Cardiac muscle cell (in vitro differentiated cells and primary cell): ENCODE results near the gene NIN. TPM values are rescaled to one million over a fixed set of nuclear protein-coding genes. Genes with fewer than 3 reads are reported as not detected.

Experiments
- DNase-seq, 2 donors: peaks; one replicate each; pipeline versions ENCODE4 v3.0.0 to v3.0.0-alpha.2; 2010 to 2017; ENCODE audit warnings: low read depth in 1 of 2, low spot score in 1 of 2
- H3K27ac ChIP-seq: fragments of 200-600 bp; sonication (generic); 2 replicates; pipeline ENCODE4 v1.5.1; 2016
- H3K27me3 ChIP-seq: fragments of 200-600 bp; sonication (generic); 2 replicates; pipeline ENCODE4 v1.6.0; 2016; ENCODE audit warnings: control low read depth
- H3K36me3 ChIP-seq: fragments of 200-600 bp; sonication (generic); 2 replicates; pipeline ENCODE4 v1.5.1; 2016; ENCODE audit warnings: control low read depth
- H3K4me1 ChIP-seq: fragments of 200-600 bp; sonication (generic); 2 replicates; pipeline ENCODE4 v1.8.1; 2017; ENCODE audit warnings: low read depth, mild to moderate bottlenecking, mixed run types
- H3K4me3 ChIP-seq: fragments of 200-600 bp; sonication (generic); 2 replicates; pipeline ENCODE4 v1.5.1; 2016; ENCODE audit warnings: mild to moderate bottlenecking
- H3K9me3 ChIP-seq: fragments of 200-600 bp; sonication (generic); 2 replicates; pipeline ENCODE4 v1.5.1; 2017; ENCODE audit warnings: low read depth, mild to moderate bottlenecking, control low read depth
- polyA plus RNA-seq: library from polyadenylated mRNA; unstranded; fragments of >200 nt; fragmentation: Nextera tagmentation; extraction: Ambion mirVana; gene quantifications from 2 replicates; pipeline ENCODE4 v1.2.1, GENCODE V29; 2016
- total RNA-seq: library from RNA; depleted of rRNA; stranded (reverse); fragments of >200 nt; gene quantifications from 2 replicates; pipeline ENCODE4 v1.2.3, GENCODE V29; 2016
- TF ChIP-seq, protein P1 (sequence below): IDR thresholded peaks from 2 replicates; pipeline ENCODE4 v1.5.1; 2012; ENCODE audit warnings: low read depth, mild to moderate bottlenecking, low read length

The NIN gene
- total and polyA plus RNA-seq, 2 experiments from 2014 or later = 12.1 to 35.5 TPM

DNA sequence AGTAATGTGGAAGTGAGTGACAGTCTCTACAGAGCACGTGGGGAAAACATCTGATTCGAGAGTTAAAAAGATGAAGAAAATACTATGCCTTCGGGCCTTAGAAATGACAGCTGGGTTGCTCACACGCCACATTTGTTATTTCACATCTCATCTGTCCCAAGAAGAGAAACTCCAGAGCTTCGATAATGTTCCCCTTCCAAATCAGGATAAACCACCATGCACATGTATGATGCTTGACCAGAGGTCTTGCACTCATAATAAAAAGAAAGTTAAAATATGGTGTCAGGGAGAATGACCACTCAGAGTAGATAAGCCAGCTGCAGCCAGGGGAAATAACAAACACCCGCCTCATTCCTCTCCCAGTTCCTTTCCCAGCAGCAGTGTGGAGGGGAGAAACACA, 34.6 kb downstream of the NIN start:
- H3K36me3 ChIP-seq = no peaks in the 10 kb centered on the region
- no peaks in the 10 kb centered on the region for H3K9me3 ChIP-seq
- H3K4me1 ChIP-seq = peaks cover 21% of the 10 kb centered on the region
- H3K4me3 ChIP-seq = no peak overlapping the region
- TF ChIP-seq, protein P1, sequence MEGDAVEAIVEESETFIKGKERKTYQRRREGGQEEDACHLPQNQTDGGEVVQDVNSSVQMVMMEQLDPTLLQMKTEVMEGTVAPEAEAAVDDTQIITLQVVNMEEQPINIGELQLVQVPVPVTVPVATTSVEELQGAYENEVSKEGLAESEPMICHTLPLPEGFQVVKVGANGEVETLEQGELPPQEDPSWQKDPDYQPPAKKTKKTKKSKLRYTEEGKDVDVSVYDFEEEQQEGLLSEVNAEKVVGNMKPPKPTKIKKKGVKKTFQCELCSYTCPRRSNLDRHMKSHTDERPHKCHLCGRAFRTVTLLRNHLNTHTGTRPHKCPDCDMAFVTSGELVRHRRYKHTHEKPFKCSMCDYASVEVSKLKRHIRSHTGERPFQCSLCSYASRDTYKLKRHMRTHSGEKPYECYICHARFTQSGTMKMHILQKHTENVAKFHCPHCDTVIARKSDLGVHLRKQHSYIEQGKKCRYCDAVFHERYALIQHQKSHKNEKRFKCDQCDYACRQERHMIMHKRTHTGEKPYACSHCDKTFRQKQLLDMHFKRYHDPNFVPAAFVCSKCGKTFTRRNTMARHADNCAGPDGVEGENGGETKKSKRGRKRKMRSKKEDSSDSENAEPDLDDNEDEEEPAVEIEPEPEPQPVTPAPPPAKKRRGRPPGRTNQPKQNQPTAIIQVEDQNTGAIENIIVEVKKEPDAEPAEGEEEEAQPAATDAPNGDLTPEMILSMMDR = no peak
- no peak overlapping the region for H3K27ac ChIP-seq
- no peaks in the 10 kb centered on the region for H3K27me3 ChIP-seq
- DNase-seq = no peak

DNA sequence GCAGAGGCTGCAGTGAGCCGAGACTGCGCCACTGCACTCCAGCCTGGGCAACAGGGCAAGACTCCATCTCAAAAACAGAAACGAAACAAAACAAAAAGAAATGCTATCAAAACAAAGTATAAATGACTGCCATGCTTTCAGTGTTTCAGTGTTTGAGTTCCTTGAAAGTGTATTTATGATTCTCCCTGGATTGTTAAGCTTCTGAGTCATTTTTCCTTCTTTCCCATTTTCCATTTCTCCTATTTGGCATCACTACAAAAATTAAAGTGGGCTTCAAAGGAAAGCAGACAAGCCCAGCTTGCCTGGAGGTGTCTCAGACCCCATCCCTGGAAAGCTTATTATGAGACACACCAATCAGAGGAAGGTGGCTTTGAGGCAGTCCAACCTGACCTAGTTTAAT, 35.1 kb downstream of the NIN start:
- TF ChIP-seq, protein P1 = no peak
- no peaks in the 10 kb centered on the region for H3K36me3 ChIP-seq
- no peak overlapping the region for H3K4me3 ChIP-seq
- H3K27me3 ChIP-seq = no peaks in the 10 kb centered on the region
- DNase-seq = no peak
- H3K9me3 ChIP-seq = no peaks in the 10 kb centered on the region
- no peak overlapping the region for H3K27ac ChIP-seq
- H3K4me1 ChIP-seq = peaks cover 25% of the 10 kb centered on the region

DNA sequence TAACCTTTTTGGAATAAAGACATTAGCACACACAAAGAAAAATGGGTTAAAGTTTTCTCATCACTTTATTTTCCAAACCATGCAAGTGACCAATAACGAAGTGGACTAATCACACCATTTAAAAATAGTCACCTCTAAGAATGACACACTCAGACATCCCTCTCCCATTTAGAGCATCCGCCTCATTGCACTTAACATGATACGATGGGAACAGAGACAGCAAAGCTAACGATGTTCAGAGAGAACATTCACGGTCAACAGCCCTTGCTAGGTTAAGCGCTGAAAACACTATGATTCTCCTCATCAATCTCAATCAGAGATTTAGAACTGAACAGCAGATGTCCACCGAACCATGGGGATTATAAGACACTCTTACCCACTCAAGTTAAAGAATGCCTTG, 35.8 kb downstream of the NIN start:
- H3K4me3 ChIP-seq = no peak overlapping the region
- H3K27me3 ChIP-seq = no peaks in the 10 kb centered on the region
- H3K9me3 ChIP-seq = no peaks in the 10 kb centered on the region
- DNase-seq = no peak
- peaks cover 33% of the 10 kb centered on the region for H3K4me1 ChIP-seq
- H3K27ac ChIP-seq = no peak overlapping the region
- H3K36me3 ChIP-seq = no peaks in the 10 kb centered on the region
- TF ChIP-seq, protein P1 = no peak

DNA sequence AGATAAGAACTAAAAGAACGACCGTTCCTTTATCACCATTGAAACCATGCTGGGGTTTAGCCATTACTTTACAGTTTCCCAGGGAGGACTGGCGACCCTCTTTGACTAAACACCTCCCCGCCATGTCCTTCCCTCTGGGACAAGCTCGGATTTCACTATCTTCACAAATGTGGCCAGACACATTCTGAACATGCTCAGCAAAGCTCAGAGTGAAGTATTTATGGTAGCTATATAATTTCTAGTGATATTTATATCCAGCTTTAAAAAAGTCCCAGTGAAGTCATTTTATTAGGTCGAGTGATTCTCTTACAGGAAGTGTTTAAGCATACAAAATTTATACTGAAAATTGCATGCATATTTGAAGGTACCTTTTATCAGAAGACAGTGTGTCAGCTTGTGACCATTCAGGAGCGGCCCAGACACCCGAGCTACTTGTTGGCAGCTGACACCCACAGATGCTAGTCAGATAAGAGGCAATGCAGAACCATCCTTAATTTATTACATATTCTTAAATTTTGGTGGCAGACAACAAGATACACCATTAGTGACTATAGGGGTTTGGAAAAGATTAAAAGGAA, 36.8 kb downstream of the NIN start:
- Histone ChIP-seq H3K27ac (no peak overlapping the region), H3K27me3 (no peaks in the 10 kb centered on the region), H3K4me1 (peaks cover 34% of the 10 kb centered on the region), H3K9me3 (no peaks in the 10 kb centered on the region), H3K36me3 (peaks cover 2% of the 10 kb centered on the region), H3K4me3 (no peak overlapping the region)
- no peak for DNase-seq
- TF ChIP-seq, protein P1 = no peak

DNA sequence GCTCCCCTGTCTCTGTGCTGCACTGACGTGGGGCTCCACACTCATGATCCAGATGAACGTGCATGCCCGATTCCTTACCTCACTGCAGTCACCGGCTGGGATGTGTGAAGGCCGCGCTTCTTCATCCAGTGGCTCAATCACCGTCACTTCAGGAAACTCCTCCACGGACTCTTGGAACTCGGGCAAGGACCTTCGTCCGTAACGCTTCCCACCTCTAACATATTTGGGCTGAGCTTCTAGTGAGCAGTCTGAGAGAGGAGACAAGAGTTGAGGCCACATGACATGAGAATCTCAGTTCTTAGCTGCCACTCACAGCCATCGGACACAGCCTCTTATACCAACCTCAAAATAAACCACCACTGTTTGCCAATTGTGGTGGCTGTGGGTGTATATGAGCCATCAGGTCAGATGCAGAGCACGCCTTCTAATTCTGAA, 38.3 kb downstream of the NIN start:
- H3K4me3 ChIP-seq = no peak overlapping the region
- no peak overlapping the region for H3K27ac ChIP-seq

More for the DNA sequence above, 38.3 kb downstream of the NIN start:
- Histone ChIP-seq H3K4me1 (peaks cover 34% of the 10 kb centered on the region), H3K27me3 (no peaks in the 10 kb centered on the region), H3K9me3 (no peaks in the 10 kb centered on the region), H3K36me3 (peaks cover 2% of the 10 kb centered on the region)
- no peak for DNase-seq
- TF ChIP-seq, protein P1 = no peak
